Stimulated activated CD4-positive, alpha-beta T cell treated with anti-CD3 and anti-CD28 coated beads, Interleukin-12 subunit alpha, Interleukin-12 subunit beta, amount 100 ng/mL, for 4 hours (primary cell): Measurements from ENCODE around the gene RPSA.

Experiments used
- DNase-seq: peaks from one replicate; pipeline ENCODE4 v3.0.0-alpha.2; 2020

RPSA gene

GRCh38 chr3:39460677-39461076, 54.2 kb downstream of the RPSA start:
- DNase-seq = no peak
